KOPT-K1 (cell line): Measurements from ENCODE around the gene ARHGAP15.
"Not testable (repeated sequence)": the region's sequence is repeated elsewhere in the genome, so short reads cannot be mapped to it uniquely, and the experiment has no call there.

Experiments
- H3K27ac ChIP-seq: fragments of 200-600 bp; sonication (generic); 2 replicates; pipeline ENCODE4 v1.5.1; 2016; ENCODE audit warnings: antibody characterized with exemption, mild to moderate bottlenecking, low read depth, low read length; ENCODE audit not compliant: poor library complexity, severe bottlenecking
- H3K36me3 ChIP-seq: fragments of 200-600 bp; sonication (generic); 2 replicates; pipeline ENCODE4 v1.5.1; 2017; ENCODE audit warnings: antibody characterized with exemption, mild to moderate bottlenecking, low read length, moderate library complexity; ENCODE audit not compliant: insufficient read depth
- H3K9me3 ChIP-seq: fragments of 200-600 bp; sonication (generic); 2 replicates; pipeline ENCODE4 v1.5.1; 2017; ENCODE audit warnings: antibody characterized with exemption, low read length, mild to moderate bottlenecking; ENCODE audit not compliant: insufficient read depth, poor library complexity, severe bottlenecking

ARHGAP15 gene

GRCh38 chr2:143525402-143525860, 396.2 kb downstream of the ARHGAP15 start:
- H3K27ac ChIP-seq: peak overlapping the region; percentile 8
- peaks cover 38% of the 10 kb centered on the region for H3K36me3 ChIP-seq

GRCh38 chr2:143526498-143526897, 397.3 kb downstream of the ARHGAP15 start:
- H3K9me3 ChIP-seq: no peaks in the 10 kb centered on the region
- H3K27ac ChIP-seq: no peak overlapping the region
- peaks cover 32% of the 10 kb centered on the region for H3K36me3 ChIP-seq

More at GRCh38 chr2:143525402-143525860, 396.2 kb downstream of the ARHGAP15 start:
- no peaks in the 10 kb centered on the region for H3K9me3 ChIP-seq

- H3K36me3 ChIP-seq: peaks cover 26% of the 10 kb centered on the region
These were observed 398.8 kb downstream of the ARHGAP15 start for GRCh38 chr2:143528021-143528420.

GRCh38 chr2:143529118-143529720, 400.0 kb downstream of the ARHGAP15 start:
- Histone ChIP-seq H3K9me3 (no peaks in the 10 kb centered on the region), H3K36me3 (peaks cover 31% of the 10 kb centered on the region), H3K27ac (no peak overlapping the region)

More at GRCh38 chr2:143528021-143528420, 398.8 kb downstream of the ARHGAP15 start:
- H3K9me3 ChIP-seq: no peaks in the 10 kb centered on the region
- H3K27ac ChIP-seq: no peak overlapping the region

GRCh38 chr2:143530758-143531157, 401.5 kb downstream of the ARHGAP15 start:
- no peak overlapping the region for H3K27ac ChIP-seq
- H3K9me3 ChIP-seq: peaks cover 1% of the 10 kb centered on the region
- peaks cover 34% of the 10 kb centered on the region for H3K36me3 ChIP-seq

- H3K36me3 ChIP-seq: peaks cover 31% of the 10 kb centered on the region
- H3K9me3 ChIP-seq: peaks cover 6% of the 10 kb centered on the region
- no peak overlapping the region for H3K27ac ChIP-seq
These were observed 402.8 kb downstream of the ARHGAP15 start for GRCh38 chr2:143532061-143532460.

- Histone ChIP-seq H3K36me3 (peaks cover 27% of the 10 kb centered on the region), H3K9me3 (peaks cover 6% of the 10 kb centered on the region), H3K27ac (no peak overlapping the region)
These were observed 404.6 kb downstream of the ARHGAP15 start for GRCh38 chr2:143533846-143534245.

- Histone ChIP-seq H3K36me3 (peaks cover 23% of the 10 kb centered on the region), H3K27ac (no peak overlapping the region), H3K9me3 (peaks cover 10% of the 10 kb centered on the region)
These were observed 406.6 kb downstream of the ARHGAP15 start for GRCh38 chr2:143535802-143536201.

- H3K36me3 ChIP-seq, H3K27ac ChIP-seq: not testable (repeated sequence)
- H3K9me3 ChIP-seq: peaks cover 18% of the 10 kb centered on the region
These were observed 412.7 kb downstream of the ARHGAP15 start for GRCh38 chr2:143541899-143542298.

GRCh38 chr2:143545059-143545948, 416.1 kb downstream of the ARHGAP15 start:
- Histone ChIP-seq H3K9me3 (peaks cover 18% of the 10 kb centered on the region), H3K27ac (no peak overlapping the region), H3K36me3 (0 out of 2 replicates have a peak, but pooled peaks cover 8% of the 10 kb centered on the region)

GRCh38 chr2:143545949-143546255, 416.7 kb downstream of the ARHGAP15 start:
- Histone ChIP-seq H3K27ac (no peak overlapping the region), H3K36me3 (0 out of 2 replicates have a peak, but pooled peaks cover 8% of the 10 kb centered on the region)

GRCh38 chr2:143548032-143548431, 418.8 kb downstream of the ARHGAP15 start:
- Histone ChIP-seq H3K36me3 (0 out of 2 replicates have a peak, but pooled peaks cover 8% of the 10 kb centered on the region), H3K27ac (no peak overlapping the region), H3K9me3 (no peaks in the 10 kb centered on the region)

More at GRCh38 chr2:143545949-143546255, 416.7 kb downstream of the ARHGAP15 start:
- peaks cover 14% of the 10 kb centered on the region for H3K9me3 ChIP-seq

- Histone ChIP-seq H3K9me3 (no peaks in the 10 kb centered on the region), H3K27ac (no peak overlapping the region), H3K36me3 (0 out of 2 replicates have a peak, but pooled peaks cover 8% of the 10 kb centered on the region)
These were observed 421.3 kb downstream of the ARHGAP15 start for GRCh38 chr2:143550500-143550899.

GRCh38 chr2:143551971-143552650, 422.9 kb downstream of the ARHGAP15 start:
- Histone ChIP-seq H3K27ac (no peak overlapping the region), H3K9me3 (no peaks in the 10 kb centered on the region), H3K36me3 (peaks cover 14% of the 10 kb centered on the region)

- H3K36me3 ChIP-seq: peaks cover 22% of the 10 kb centered on the region
These were observed 424.0 kb downstream of the ARHGAP15 start for GRCh38 chr2:143553261-143553660.

More at GRCh38 chr2:143553261-143553660, 424.0 kb downstream of the ARHGAP15 start:
- H3K27ac ChIP-seq: no peak overlapping the region
- H3K9me3 ChIP-seq: no peaks in the 10 kb centered on the region
